HepG2 (cell line): Measurements from ENCODE around the gene FITM2. TPM values are rescaled to one million over a fixed set of nuclear protein-coding genes. Genes with fewer than 3 reads are reported as not detected.

Experiments
- ATAC-seq: fragments of 200-7000 bp; cut with Tn5 transposase; 3 replicates; pipeline ENCODE4 v1.9.1; 2020; ENCODE audit warnings: mild to moderate bottlenecking, moderate library complexity
- BruUV-seq: library from RNA; stranded (reverse); fragments of 400-500 nt; replicated peaks from 2 replicates; lab custom pipeline; 2021; lab: Mats Ljungman, UMichigan
- CTCF ChIA-PET: fragments of 300-600 bp; formaldehyde crosslinking; extraction: SDS; loops from one replicate; lab custom pipeline; 2021; ENCODE audit warnings: low total read pairs, inconsistent platforms, low intra/inter-chr PET ratio; lab: Yijun Ruan, JAX
- POLR2A ChIA-PET: fragments of 350-600 bp; sonication (Branson Sonifier 250); formaldehyde crosslinking; loops from one replicate; lab custom pipeline; 2020; ENCODE audit warnings: antibody characterized with exemption, inconsistent platforms; lab: Yijun Ruan, JAX
- DNase-seq: peaks from one replicate; pipeline ENCODE4 v3.0.0-alpha.2; 2015; ENCODE audit warnings: low spot score
- FAIRE-seq: peaks from 3 replicates; lab custom pipeline; 2011; peaks lifted over from hg19 to GRCh38; lab: Jason Lieb, UNC
- H2AFZ ChIP-seq: one replicate; pipeline ENCODE4 v1.6.1; 2011; ENCODE audit warnings: low read length, inconsistent platforms
- H3K27ac ChIP-seq: fragments of 300-600 bp; 3 replicates; pipeline ENCODE4 v1.8.0; 2011; ENCODE audit warnings: mixed run types, mild to moderate bottlenecking, mixed read lengths, low read length, inconsistent platforms; ENCODE audit not compliant: insufficient read depth; ENCODE audit errors: extremely low read length
- H3K27me3 ChIP-seq, 2 experiments: fragments of 200-600 bp in 1 of 2; 2 replicates in 1 of 2; 3 replicates in 1 of 2; pipeline versions ENCODE4 v1.6.0 to v1.8.0; 2011; ENCODE audit warnings: low read length in 2 of 2, mild to moderate bottlenecking in 2 of 2, moderate library complexity in 2 of 2, inconsistent platforms in 1 of 2; ENCODE audit not compliant: insufficient read depth in 2 of 2, control insufficient read depth in 1 of 2
- H3K36me3 ChIP-seq, 2 experiments: fragments of 200-600 bp in 1 of 2; replicated peaks in 1 of 2; 2 replicates in 1 of 2; 3 replicates in 1 of 2; pipeline versions ENCODE4 v1.5.1 to v1.8.0; 2011; ENCODE audit warnings: low read length in 2 of 2, inconsistent platforms in 1 of 2; ENCODE audit not compliant: insufficient read depth in 2 of 2, control insufficient read depth in 1 of 2
- H3K4me1 ChIP-seq: 2 replicates; pipeline ENCODE4 v1.5.1; 2012; ENCODE audit warnings: low read length, inconsistent platforms; ENCODE audit not compliant: insufficient read depth
- H3K4me2 ChIP-seq: 2 replicates; pipeline ENCODE4 v1.6.0; 2011; ENCODE audit warnings: low read depth, low read length, inconsistent platforms
- H3K4me3 ChIP-seq, 3 experiments: fragments of 200-600 bp in 1 of 3; sonication (generic), shearing (Covaris generic) in 1 of 3; replicated peaks in 1 of 3; 2 replicates each; pipeline ENCODE4 v1.5.1; 2011 to 2016; ENCODE audit warnings: low read length in 3 of 3, inconsistent platforms in 2 of 3, low read depth in 2 of 3, mild to moderate bottlenecking in 2 of 3, control low read depth in 1 of 3, mixed read lengths in 1 of 3; ENCODE audit not compliant: insufficient read depth in 1 of 3
- H3K79me2 ChIP-seq: one replicate; pipeline ENCODE4 v1.6.1; 2011; ENCODE audit warnings: low read length, inconsistent platforms; ENCODE audit not compliant: insufficient read depth
- H3K9ac ChIP-seq: 2 replicates; pipeline ENCODE4 v1.6.0; 2011; ENCODE audit warnings: mild to moderate bottlenecking, low read depth, low read length, inconsistent platforms; ENCODE audit not compliant: insufficient read depth
- H3K9me3 ChIP-seq: 2 replicates; pipeline ENCODE4 v1.5.1; 2012; ENCODE audit warnings: mild to moderate bottlenecking, low read length
- H4K20me1 ChIP-seq: 2 replicates; pipeline ENCODE4 v1.6.0; 2011; ENCODE audit warnings: inconsistent platforms, mild to moderate bottlenecking, low read length, moderate library complexity; ENCODE audit not compliant: insufficient read depth
- ADNP ChIP-seq: sonication (generic); formaldehyde crosslinking; IDR thresholded peaks from 2 replicates; pipeline ENCODE4 v1.4.0; 2020; ENCODE audit warnings: missing genetic modification reagents
- GPN1 ChIP-seq: sonication (generic); formaldehyde crosslinking; IDR thresholded peaks from 2 replicates; pipeline ENCODE4 v1.5.1; 2020; ENCODE audit warnings: missing genetic modification reagents, borderline replicate concordance
- NR2F1 ChIP-seq, 2 experiments: fragments of 450-650 bp in 1 of 2; formaldehyde crosslinking in 1 of 2; IDR thresholded peaks; 2 replicates each; pipeline versions ENCODE4 v1.5.0 to v1.6.1; 2016 to 2020; ENCODE audit warnings: mild to moderate bottlenecking in 1 of 2, missing compliant biosample characterization in 1 of 2, missing genetic modification reagents in 1 of 2, moderate library complexity in 1 of 2
- RAD21 ChIP-seq: fragments of 450-650 bp; formaldehyde crosslinking; IDR thresholded peaks from 2 replicates; pipeline ENCODE4 v1.5.0; 2020; ENCODE audit warnings: mild to moderate bottlenecking
- SP4 ChIP-seq: sonication (generic); formaldehyde crosslinking; IDR thresholded peaks from 2 replicates; pipeline ENCODE4 v1.8.1; 2023; ENCODE audit warnings: mild to moderate bottlenecking, missing genetic modification reagents
- ZNF280B ChIP-seq: sonication (generic); formaldehyde crosslinking; IDR thresholded peaks from 2 replicates; pipeline ENCODE4 v1.5.0; 2020; ENCODE audit warnings: missing genetic modification reagents, mild to moderate bottlenecking, borderline replicate concordance
- ZNF343 ChIP-seq: sonication (generic); formaldehyde crosslinking; IDR thresholded peaks from 2 replicates; pipeline ENCODE4 v1.4.0; 2020; ENCODE audit warnings: mild to moderate bottlenecking, missing genetic modification reagents
- ZZZ3 ChIP-seq: sonication (generic); formaldehyde crosslinking; IDR thresholded peaks from 2 replicates; pipeline ENCODE4 v1.4.0; 2020; ENCODE audit warnings: missing genetic modification reagents, mild to moderate bottlenecking, borderline replicate concordance
- WGBS: methylation state at CpG from one replicate; pipeline ENCODE4 v1.1.6; 2017; ENCODE audit warnings: low lambda C conversion rate; 5-methylcytosine and 5-hydroxymethylcytosine counted together
- in situ Hi-C: cut with HindIII; loops from 2 replicates; pipeline ENCODE4 v1.10.0; 2017; ENCODE audit warnings: low pct_unique_long_range_greater_than_20kb; ENCODE audit not compliant: extremely low pct_ligation_motif_present
- intact Hi-C: fragments of 100-400 bp; cut with micrococcal nuclease; formaldehyde crosslinking; loops from one replicate; pipeline ENCODE4 v1.10.0; 2022; ENCODE audit not compliant: unreplicated experiment
- polyA plus RNA-seq, 8 experiments: library from polyadenylated mRNA; depleted of rRNA in 3 of 8; stranded (reverse) in 7 of 8; unstranded in 1 of 8; fragments of >200 nt; fragmentation: Illumina TruSeq in 4 of 8; extraction: Trizol in 4 of 8; gene quantifications; 2 replicates each; pipeline versions ENCODE4 v1.2.1 to v1.2.3, GENCODE V29; 2011 to 2016; ENCODE audit warnings: low read depth in 4 of 8, missing spikeins in 1 of 8, mixed read lengths in 1 of 8; ENCODE audit not compliant: insufficient read depth in 1 of 8
- total RNA-seq, 5 experiments: library from RNA; depleted of rRNA; stranded (reverse); fragments of >200 nt; fragmentation: Illumina TruSeq; extraction: Trizol; gene quantifications; 2 replicates each; pipeline ENCODE4 v1.2.3, GENCODE V29; 2016; ENCODE audit warnings: low read depth in 1 of 5
- TF ChIP-seq, protein P1 (sequence below): sonication (generic); formaldehyde crosslinking; IDR thresholded peaks from 2 replicates; pipeline ENCODE4 v1.5.1; 2020; ENCODE audit warnings: mild to moderate bottlenecking, missing genetic modification reagents, moderate library complexity
- TF ChIP-seq, protein P2 (sequence below): sonication (generic); formaldehyde crosslinking; IDR thresholded peaks from 2 replicates; pipeline ENCODE4 v1.8.0; 2023; ENCODE audit warnings: mild to moderate bottlenecking, missing genetic modification reagents
- TF ChIP-seq, protein P3 (sequence below): sonication (generic); formaldehyde crosslinking; IDR thresholded peaks from 2 replicates; pipeline ENCODE4 v1.4.0; 2020; ENCODE audit warnings: missing genetic modification reagents

The FITM2 gene
- total and polyA plus RNA-seq, 2 of the 13 experiments (the other 11 are each of a cell fraction or from before 2014, with no cell fraction given), result 9.6 to 24.5 TPM

DNA sequence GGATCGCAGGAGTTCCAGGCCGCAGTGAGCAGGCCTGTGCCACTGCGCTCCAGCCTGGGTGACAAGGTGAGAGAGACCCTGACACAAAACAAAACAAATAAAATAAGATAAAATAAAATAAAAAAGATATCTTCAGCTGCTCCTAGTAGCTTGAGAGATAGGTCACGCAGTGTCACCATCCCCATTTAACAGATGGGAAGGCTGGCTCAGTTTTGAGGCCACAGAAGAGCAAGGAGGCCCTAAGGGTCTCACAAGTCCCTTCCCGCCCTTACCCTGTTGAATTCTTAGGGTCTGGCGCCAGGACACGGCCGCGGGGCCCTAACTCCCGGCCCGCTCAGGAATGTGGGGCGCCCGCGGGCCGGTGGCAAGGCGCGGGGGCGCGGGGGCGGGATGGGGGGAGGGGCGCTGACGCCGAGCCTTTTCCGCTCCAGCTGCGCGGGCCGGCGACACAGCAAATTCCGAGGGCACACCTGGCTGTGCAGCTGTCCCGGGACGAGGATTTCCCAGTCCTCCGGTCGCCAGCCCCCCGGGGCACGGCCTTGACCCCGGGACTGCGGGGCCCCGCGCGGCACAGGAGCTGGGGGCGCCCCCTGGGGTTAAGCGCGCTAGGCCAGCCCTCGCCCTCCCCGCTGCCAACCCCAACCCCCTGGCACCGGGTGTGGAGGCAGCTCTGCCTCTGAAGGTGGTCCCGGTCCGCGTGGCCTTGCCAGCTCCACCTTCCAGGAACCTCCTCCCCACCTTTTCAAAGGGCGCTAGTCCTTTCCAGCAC is 15.6 kb upstream of the FITM2 start (continued):
- TF ChIP-seq ZNF280B (CRISPR knock-in tag), result no peak
- 0 out of 2 replicates have a peak, but pooled peaks have one; percentile 26 for TF ChIP-seq ZNF343
- TF ChIP-seq SP4 (CRISPR knock-in tag), result 0 out of 2 replicates have a peak, but pooled peaks have one; percentile 39
- peak; percentile 68 to 71; a peak in 3 of 4 replicates for TF ChIP-seq NR2F1 (CRISPR knock-in tag; IDR thresholded peaks at IDR 0.05)
- 0 out of 2 replicates have a peak, but pooled peaks have one; percentile 36 for TF ChIP-seq ZZZ3 (CRISPR knock-in tag)

DNA sequence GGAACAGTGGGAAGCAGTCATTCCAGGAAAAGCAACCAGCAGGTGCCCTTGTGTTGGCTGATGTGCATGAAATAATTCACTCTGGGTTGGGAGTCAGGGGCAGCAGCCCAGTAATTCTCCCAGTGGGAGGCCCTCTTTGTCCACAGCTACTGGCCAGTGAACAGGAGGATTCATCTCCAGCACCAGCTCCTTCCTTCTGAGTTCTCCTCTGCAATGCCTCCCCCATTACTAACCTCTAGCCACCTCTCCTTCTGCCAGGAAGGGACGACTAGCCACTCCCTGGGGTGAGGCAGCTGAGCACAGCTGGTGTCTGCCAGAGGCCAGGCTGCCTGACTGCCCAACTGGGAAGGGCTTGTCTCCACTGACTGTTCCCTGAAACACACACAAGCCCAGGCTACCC is 13.3 kb upstream of the FITM2 start:
- no peak for FAIRE-seq
- H2AFZ ChIP-seq, result no peak overlapping the region
- no peaks in the 10 kb centered on the region for H3K79me2 ChIP-seq
- H4K20me1 ChIP-seq, result no peaks in the 10 kb centered on the region
- H3K27me3 ChIP-seq, result no peaks in the 10 kb centered on the region; a peak in 1 of 5 replicates
- in situ Hi-C loops, result no loop called here
- no peaks in the 10 kb centered on the region for H3K9me3 ChIP-seq
- intact Hi-C loops, result loop anchor here (5.0 kb wide), 1 partner anchor 662 kb away; no protein-coding TSS in a partner anchor
- H3K27ac ChIP-seq, result no peak overlapping the region
- H3K4me2 ChIP-seq, result no peak overlapping the region
- no peak overlapping the region for H3K9ac ChIP-seq
- 21% methylated on average over 1 of the region's 1 CpG for WGBS
- DNase-seq, result no peak
- ATAC-seq, result peak; percentile 54
- BruUV-seq, result no TSS peak
- POLR2A ChIA-PET, result interaction anchor here (0.8 to 1.9 kb wide), 2 partner anchors 9 to 70 kb away, joined by 3 to 5 read pairs; no protein-coding TSS in a partner anchor
- CTCF ChIA-PET, result no interaction called here
- H3K4me1 ChIP-seq, result peaks cover 43% of the 10 kb centered on the region
- H3K36me3 ChIP-seq, result no peaks in the 10 kb centered on the region
- H3K4me3 ChIP-seq, result no peak overlapping the region
- no peak for TF ChIP-seq ADNP
- TF ChIP-seq, protein P1, sequence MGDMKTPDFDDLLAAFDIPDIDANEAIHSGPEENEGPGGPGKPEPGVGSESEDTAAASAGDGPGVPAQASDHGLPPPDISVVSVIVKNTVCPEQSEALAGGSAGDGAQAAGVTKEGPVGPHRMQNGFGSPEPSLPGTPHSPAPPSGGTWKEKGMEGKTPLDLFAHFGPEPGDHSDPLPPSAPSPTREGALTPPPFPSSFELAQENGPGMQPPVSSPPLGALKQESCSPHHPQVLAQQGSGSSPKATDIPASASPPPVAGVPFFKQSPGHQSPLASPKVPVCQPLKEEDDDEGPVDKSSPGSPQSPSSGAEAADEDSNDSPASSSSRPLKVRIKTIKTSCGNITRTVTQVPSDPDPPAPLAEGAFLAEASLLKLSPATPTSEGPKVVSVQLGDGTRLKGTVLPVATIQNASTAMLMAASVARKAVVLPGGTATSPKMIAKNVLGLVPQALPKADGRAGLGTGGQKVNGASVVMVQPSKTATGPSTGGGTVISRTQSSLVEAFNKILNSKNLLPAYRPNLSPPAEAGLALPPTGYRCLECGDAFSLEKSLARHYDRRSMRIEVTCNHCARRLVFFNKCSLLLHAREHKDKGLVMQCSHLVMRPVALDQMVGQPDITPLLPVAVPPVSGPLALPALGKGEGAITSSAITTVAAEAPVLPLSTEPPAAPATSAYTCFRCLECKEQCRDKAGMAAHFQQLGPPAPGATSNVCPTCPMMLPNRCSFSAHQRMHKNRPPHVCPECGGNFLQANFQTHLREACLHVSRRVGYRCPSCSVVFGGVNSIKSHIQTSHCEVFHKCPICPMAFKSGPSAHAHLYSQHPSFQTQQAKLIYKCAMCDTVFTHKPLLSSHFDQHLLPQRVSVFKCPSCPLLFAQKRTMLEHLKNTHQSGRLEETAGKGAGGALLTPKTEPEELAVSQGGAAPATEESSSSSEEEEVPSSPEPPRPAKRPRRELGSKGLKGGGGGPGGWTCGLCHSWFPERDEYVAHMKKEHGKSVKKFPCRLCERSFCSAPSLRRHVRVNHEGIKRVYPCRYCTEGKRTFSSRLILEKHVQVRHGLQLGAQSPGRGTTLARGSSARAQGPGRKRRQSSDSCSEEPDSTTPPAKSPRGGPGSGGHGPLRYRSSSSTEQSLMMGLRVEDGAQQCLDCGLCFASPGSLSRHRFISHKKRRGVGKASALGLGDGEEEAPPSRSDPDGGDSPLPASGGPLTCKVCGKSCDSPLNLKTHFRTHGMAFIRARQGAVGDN (CRISPR knock-in tag), result 0 out of 2 replicates have a peak, but pooled peaks have one; percentile 27
- 0 out of 2 replicates have a peak, but pooled peaks have one; percentile 23 for TF ChIP-seq GPN1 (CRISPR knock-in tag)
- TF ChIP-seq, protein P2, sequence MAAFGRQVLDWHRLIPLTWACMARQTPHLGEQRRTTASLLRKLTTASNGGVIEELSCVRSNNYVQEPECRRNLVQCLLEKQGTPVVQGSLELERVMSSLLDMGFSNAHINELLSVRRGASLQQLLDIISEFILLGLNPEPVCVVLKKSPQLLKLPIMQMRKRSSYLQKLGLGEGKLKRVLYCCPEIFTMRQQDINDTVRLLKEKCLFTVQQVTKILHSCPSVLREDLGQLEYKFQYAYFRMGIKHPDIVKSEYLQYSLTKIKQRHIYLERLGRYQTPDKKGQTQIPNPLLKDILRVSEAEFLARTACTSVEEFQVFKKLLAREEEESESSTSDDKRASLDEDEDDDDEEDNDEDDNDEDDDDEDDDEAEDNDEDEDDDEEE (CRISPR knock-in tag), result 0 out of 2 replicates have a peak, but pooled peaks have one; percentile 43
- TF ChIP-seq RAD21 (CRISPR knock-in tag), result no peak
- TF ChIP-seq, protein P3, sequence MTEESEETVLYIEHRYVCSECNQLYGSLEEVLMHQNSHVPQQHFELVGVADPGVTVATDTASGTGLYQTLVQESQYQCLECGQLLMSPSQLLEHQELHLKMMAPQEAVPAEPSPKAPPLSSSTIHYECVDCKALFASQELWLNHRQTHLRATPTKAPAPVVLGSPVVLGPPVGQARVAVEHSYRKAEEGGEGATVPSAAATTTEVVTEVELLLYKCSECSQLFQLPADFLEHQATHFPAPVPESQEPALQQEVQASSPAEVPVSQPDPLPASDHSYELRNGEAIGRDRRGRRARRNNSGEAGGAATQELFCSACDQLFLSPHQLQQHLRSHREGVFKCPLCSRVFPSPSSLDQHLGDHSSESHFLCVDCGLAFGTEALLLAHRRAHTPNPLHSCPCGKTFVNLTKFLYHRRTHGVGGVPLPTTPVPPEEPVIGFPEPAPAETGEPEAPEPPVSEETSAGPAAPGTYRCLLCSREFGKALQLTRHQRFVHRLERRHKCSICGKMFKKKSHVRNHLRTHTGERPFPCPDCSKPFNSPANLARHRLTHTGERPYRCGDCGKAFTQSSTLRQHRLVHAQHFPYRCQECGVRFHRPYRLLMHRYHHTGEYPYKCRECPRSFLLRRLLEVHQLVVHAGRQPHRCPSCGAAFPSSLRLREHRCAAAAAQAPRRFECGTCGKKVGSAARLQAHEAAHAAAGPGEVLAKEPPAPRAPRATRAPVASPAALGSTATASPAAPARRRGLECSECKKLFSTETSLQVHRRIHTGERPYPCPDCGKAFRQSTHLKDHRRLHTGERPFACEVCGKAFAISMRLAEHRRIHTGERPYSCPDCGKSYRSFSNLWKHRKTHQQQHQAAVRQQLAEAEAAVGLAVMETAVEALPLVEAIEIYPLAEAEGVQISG (CRISPR knock-in tag), result peak; percentile 27; the same call in 1 of the 2 replicates
